GM21390 (cell line): ENCODE measurements around the gene TUBGCP3.
"Not testable (repeated sequence)": the region's sequence is repeated elsewhere in the genome, so short reads cannot be mapped to it uniquely, and the experiment has no call there.

ENCODE experiments used
- ATAC-seq: cut with Tn5 transposase; IDR thresholded peaks from one replicate; pipeline ENCODE4 v1.9.1; 2021; ENCODE audit not compliant: unreplicated experiment

TUBGCP3 gene

GRCh38 chr13:112531263-112531794 is 56.6 kb downstream of the TUBGCP3 start:
- ATAC-seq: no peak

- ATAC-seq: no peak
Observed at GRCh38 chr13:112530861-112531260, 57.1 kb downstream of the TUBGCP3 start.

DNA sequence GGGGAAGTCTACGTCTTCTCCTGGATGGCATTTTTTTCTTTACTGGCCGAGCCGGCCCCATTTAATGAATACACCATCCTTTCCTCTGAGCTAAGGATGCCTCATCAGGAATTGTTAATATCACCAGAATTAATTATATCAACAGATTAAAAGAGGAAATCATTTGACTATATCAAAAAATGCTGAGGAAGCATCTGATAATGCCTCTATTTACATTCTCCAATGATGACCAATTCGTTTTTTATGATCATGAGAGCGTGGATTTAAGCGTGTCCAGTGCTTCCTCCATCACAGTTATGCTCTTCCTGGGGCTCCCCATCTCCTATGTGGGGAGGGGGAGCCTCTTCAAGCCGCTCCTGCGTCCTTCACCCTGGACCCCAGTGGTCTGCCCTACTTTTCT is 58.7 kb downstream of the TUBGCP3 start:
- no peak for ATAC-seq

DNA sequence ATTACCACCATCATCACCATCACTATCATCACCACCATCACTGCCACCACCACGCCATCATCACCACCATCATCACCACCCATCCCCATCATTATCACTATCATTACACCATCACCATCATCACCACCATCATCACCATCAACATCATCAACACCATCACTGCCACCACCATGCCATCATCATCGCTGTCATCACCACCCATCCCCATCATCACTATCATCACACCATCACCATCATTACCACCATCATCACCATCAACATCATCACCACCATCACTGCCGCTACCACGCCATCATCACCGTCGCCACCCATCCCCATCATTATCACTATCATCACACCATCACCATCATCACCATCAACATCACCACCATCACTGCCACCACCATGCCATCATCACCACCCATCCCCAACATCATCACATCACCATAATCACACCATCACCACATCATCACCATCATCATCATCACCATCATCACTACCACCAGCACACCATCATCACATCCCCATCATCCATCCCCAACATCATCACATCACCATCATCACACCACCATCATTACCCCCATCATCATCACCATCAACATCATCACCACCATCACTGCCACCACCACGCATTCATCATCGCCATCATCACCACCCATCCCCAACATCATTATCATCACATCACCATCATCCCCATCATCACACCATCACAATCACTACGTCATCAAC is 61.7 kb downstream of the TUBGCP3 start:
- no peak for ATAC-seq

DNA sequence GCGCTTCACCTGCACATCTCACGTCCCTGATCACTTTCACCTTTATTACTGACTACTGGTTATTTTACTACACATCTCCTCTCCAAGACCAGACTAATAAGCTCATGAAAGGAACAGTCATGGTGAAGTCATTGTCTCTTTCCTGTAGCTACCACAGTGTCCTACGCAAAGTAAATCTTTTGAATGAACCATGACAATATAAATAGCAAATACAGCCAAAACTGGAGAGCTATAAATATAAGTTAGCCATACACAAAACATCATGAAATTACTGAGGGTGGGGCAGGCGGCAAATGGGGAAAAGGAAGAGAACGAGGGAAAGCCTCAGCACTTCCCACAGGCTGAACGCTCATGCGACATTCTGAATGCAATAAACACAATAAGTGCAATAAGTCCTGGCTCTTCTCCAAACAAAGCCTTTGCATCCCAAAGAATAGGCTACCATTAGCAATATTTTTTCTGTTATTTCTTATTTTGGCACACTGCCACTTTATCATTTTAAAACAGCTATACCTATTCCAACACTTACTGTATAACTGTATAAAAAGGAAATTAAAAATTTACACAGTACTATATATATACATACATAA is 62.5 kb downstream of the TUBGCP3 start:
- no peak for ATAC-seq

DNA sequence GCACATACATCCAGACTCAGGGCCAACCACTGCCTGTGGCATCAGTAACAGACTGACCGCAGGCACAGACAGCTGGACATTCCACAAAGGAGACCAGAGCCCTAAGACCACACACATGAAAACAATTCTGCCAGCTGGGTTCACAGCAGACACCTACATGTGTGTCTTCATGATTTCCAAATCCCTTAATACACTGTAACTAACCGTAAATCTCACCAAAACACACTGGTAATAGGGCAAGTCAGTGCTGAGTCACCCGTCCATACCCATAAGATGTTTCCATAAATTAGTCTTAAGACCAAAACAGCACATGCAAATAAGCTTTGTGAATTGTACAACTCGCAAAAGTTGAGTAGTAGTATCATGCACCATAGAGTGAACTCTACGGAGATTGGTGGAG is 65.4 kb downstream of the TUBGCP3 start:
- ATAC-seq: no peak

DNA sequence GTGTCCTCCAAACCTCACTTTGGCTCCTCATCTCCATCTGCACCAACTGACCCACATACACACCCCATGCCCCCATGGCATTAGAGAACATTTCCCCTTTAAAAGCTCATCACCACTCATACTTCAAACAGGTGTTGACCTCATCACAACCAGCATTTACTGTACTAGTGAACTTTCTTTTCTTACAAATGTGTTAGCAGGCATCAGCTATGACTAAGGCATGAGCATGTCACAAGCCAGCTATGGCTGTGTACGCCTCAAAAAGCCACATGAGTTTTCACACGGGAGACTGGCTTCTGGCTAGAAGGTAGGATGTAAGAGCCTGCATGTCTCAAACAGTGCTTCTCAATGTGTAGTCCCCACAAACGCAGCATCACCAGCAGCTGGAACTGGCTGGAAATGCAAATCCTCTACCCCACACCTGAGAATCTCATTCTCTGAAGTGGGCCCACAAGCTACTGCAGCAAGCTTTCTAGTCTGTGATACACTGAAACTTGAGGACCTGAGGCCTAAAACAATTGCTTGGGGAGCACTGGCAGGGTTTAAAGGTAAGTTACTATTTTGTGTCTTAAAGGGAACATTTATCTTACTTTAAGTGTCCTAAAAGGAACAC is 66.8 kb downstream of the TUBGCP3 start:
- ATAC-seq: no peak

GRCh38 chr13:112519517-112520060 is 68.4 kb downstream of the TUBGCP3 start:
- no peak for ATAC-seq

GRCh38 chr13:112516218-112516617 is 71.7 kb downstream of the TUBGCP3 start:
- no peak for ATAC-seq

GRCh38 chr13:112513761-112514160 is 74.2 kb downstream of the TUBGCP3 start:
- no peak for ATAC-seq

GRCh38 chr13:112510987-112511685 is 76.8 kb downstream of the TUBGCP3 start:
- no peak for ATAC-seq

GRCh38 chr13:112510002-112510780 is 77.8 kb downstream of the TUBGCP3 start:
- ATAC-seq: no peak

DNA sequence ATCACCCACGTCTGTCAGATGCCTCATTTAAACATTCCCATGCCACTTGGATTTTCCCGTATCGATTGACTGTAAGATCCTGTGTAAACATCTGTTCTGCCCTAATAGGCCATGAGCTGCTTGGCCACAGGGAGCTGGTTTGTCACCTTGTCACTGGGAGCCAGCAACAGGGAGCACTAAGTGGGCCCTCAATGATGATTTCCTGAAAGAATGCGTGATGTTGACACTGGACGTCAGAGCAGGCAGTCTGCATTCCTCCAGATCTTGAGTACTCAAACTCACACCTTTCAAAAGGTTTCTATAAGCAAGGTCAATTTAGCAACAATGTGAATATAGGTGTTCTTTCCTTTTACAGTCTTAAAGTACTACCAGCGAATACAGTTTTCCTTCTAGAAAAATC is 78.8 kb downstream of the TUBGCP3 start:
- no peak for ATAC-seq

DNA sequence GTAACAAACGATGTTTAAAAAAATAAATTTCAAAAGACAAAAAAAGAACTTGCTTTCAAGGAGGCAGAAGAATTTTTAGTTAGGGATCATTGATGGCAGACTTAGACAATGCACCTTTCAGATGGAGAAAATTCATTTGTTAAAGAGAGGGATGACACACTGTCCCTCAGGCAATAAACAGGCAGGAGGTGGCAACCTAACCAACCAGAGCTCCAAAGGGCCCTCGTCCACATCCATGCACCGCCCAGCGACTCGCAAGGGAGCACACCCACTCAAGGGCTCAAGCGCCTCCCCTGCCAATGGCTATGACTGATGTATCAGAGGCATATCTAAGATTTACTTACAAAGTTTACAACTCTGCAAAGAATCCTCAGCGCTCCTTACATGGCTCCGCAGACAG is 81.9 kb downstream of the TUBGCP3 start:
- no peak for ATAC-seq

DNA sequence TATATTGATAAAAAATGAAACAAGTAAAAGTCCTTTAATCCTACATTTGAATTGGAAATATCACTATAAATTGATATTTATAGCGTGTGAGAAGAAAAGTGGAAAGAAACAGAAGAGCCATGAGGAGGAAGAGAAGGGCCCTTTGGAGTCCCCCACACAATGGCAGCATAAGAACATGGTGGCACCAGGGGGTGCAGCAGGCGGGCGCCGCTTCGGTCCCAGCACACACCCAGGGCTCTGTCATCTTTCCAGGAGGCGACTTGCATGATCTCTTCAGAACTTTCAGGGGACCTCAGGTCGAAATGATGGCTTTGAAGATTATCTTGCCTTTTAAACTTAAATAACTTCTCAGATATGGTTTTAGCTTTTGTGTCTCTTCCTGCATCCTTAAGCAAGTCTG is 91.8 kb downstream of the TUBGCP3 start:
- no peak for ATAC-seq

DNA sequence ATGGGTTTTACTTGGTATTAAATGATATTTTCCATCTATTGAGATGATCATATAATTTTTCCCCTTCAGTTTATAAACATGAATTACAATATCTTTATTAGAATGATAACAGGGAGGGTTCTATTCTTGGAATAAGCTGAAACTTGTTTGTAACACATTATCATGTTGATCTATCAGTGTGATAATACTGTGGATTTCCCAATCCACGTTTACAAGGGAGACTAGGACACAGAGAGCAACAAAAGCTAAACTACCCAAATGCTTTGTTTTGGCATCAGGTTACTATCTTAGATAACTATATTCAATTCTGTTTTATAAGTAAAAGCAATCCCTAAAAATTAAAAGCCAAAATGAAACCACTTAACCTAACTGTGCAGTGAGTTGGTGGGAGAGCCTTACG is 92.5 kb downstream of the TUBGCP3 start:
- ATAC-seq: no peak

GRCh38 chr13:112489199-112489598 is 98.8 kb downstream of the TUBGCP3 start:
- no peak for ATAC-seq

- ATAC-seq: not testable (repeated sequence)
Observed at GRCh38 chr13:112488343-112489050, 99.5 kb downstream of the TUBGCP3 start.

DNA sequence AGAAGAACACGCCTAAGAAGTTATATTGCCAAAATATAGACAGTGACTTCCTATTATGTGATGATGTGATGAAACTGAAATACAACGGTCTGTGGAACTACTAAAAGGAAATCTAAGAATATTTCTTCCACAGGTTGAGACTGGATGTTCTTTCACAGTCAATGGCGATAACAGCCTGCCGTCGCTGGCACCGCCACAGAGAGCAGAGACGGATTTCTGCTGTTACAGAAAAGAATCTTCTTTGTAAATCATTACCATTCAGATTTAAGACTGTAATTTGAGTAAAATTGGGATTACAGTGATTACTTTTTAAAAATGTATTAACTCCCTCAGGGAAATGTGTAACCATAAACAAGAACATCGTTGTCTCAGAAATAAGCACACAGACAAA is 100.8 kb downstream of the TUBGCP3 start:
- no peak for ATAC-seq
